IMR-90 (cell line): ENCODE measurements around the gene PITX1. TPM values are rescaled to one million over a fixed set of nuclear protein-coding genes. Genes with fewer than 3 reads are reported as not detected.

ENCODE experiments used
- ATAC-seq: fragments of 200-7000 bp; cut with Tn5 transposase; 2 replicates; pipeline ENCODE4 v1.9.1; 2020; ENCODE audit warnings: low read depth, mild to moderate bottlenecking, moderate library complexity
- BruUV-seq: library from RNA; stranded (reverse); fragments of 400-500 nt; replicated peaks from 2 replicates; lab custom pipeline; 2021; lab: Mats Ljungman, UMichigan
- CTCF ChIA-PET: fragments of 300-600 bp; formaldehyde crosslinking; extraction: SDS; loops from one replicate; lab custom pipeline; 2021; ENCODE audit warnings: antibody characterized with exemption; lab: Yijun Ruan, JAX
- POLR2A ChIA-PET: fragments of 300-600 bp; sonication (Branson Sonifier 250); formaldehyde crosslinking; loops from one replicate; lab custom pipeline; 2022; ENCODE audit warnings: antibody characterized with exemption; ENCODE audit not compliant: unreplicated experiment; lab: Charles Lee
- DNase-seq: peaks from one replicate; pipeline ENCODE4 v3.0.0; 2013
- H2AFZ ChIP-seq: replicated peaks from 2 replicates; pipeline ENCODE3; 2013; ENCODE audit warnings: low read length, mild to moderate bottlenecking; ENCODE audit not compliant: poor library complexity
- H2AK5ac ChIP-seq: 2 replicates; pipeline ENCODE4 v1.6.1; 2013; ENCODE audit warnings: low read depth, low read length, inconsistent platforms
- H2AK9ac ChIP-seq: replicated peaks from 2 replicates; pipeline ENCODE3; 2013; ENCODE audit warnings: mild to moderate bottlenecking, low read depth, low read length, moderate library complexity; ENCODE audit not compliant: poor library complexity
- H2BK120ac ChIP-seq: 2 replicates; pipeline ENCODE4 v1.6.1; 2013; ENCODE audit warnings: low read depth, low read length, inconsistent platforms
- H2BK15ac ChIP-seq: 3 replicates; pipeline ENCODE4 v1.6.1; 2013; ENCODE audit warnings: low read depth, low read length, inconsistent platforms
- H2BK20ac ChIP-seq: 2 replicates; pipeline ENCODE4 v1.6.1; 2013; ENCODE audit warnings: low read depth, mild to moderate bottlenecking, inconsistent platforms, low read length, moderate library complexity
- H2BK5ac ChIP-seq: 2 replicates; pipeline ENCODE4 v1.6.1; 2013; ENCODE audit warnings: mild to moderate bottlenecking, low read depth, low read length, inconsistent platforms; ENCODE audit not compliant: poor library complexity, severe bottlenecking
- H3K14ac ChIP-seq: replicated peaks from 2 replicates; pipeline ENCODE4 v1.6.1; 2013; ENCODE audit warnings: low read depth, low read length, inconsistent platforms
- H3K18ac ChIP-seq: 2 replicates; pipeline ENCODE4 v1.6.1; 2013; ENCODE audit warnings: low read depth, low read length, control low read depth
- H3K23ac ChIP-seq: 2 replicates; pipeline ENCODE4 v1.6.1; 2013; ENCODE audit warnings: low read depth, low read length, inconsistent platforms
- H3K27ac ChIP-seq: 2 replicates; pipeline ENCODE4 v1.5.1; 2013; ENCODE audit warnings: mild to moderate bottlenecking, control low read depth, low read length; ENCODE audit not compliant: insufficient read depth
- H3K27me3 ChIP-seq: 2 replicates; pipeline ENCODE4 v1.6.1; 2013; ENCODE audit warnings: low read length; ENCODE audit not compliant: control insufficient read depth, insufficient read depth
- H3K36me3 ChIP-seq: 2 replicates; pipeline ENCODE4 v1.6.1; 2013; ENCODE audit warnings: low read length, mixed read lengths; ENCODE audit not compliant: control insufficient read depth, insufficient read depth
- H3K4ac ChIP-seq: 2 replicates; pipeline ENCODE4 v1.6.1; 2013; ENCODE audit warnings: low read depth, low read length, inconsistent platforms
- H3K4me1 ChIP-seq: 2 replicates; pipeline ENCODE4 v1.6.1; 2013; ENCODE audit warnings: low read length, mixed read lengths; ENCODE audit not compliant: control insufficient read depth, insufficient read depth
- H3K4me2 ChIP-seq: 2 replicates; pipeline ENCODE4 v1.6.1; 2013; ENCODE audit warnings: low read depth, mild to moderate bottlenecking, control low read depth, low read length, moderate library complexity
- H3K4me3 ChIP-seq: 2 replicates; pipeline ENCODE4 v1.5.1; 2013; ENCODE audit warnings: low read depth, mild to moderate bottlenecking, control low read depth, low read length, moderate library complexity; ENCODE audit not compliant: insufficient read depth
- H3K56ac ChIP-seq: 2 replicates; pipeline ENCODE4 v1.6.1; 2013; ENCODE audit warnings: low read length, inconsistent platforms; ENCODE audit not compliant: insufficient read depth; ENCODE audit errors: extremely low read depth
- H3K79me1 ChIP-seq, 2 experiments: 2 replicates each; pipeline ENCODE4 v1.6.1; 2013; ENCODE audit warnings: low read length in 2 of 2, inconsistent platforms in 1 of 2, low read depth in 1 of 2
- H3K9ac ChIP-seq: 2 replicates; pipeline ENCODE4 v1.6.1; 2013; ENCODE audit warnings: low read depth, low read length, control low read depth
- H3K9me1 ChIP-seq: 2 replicates; pipeline ENCODE4 v1.6.1; 2013; ENCODE audit warnings: low read length, inconsistent platforms; ENCODE audit not compliant: insufficient read depth
- H3K9me3 ChIP-seq: 2 replicates; pipeline ENCODE4 v1.6.1; 2013; ENCODE audit warnings: low read length; ENCODE audit not compliant: control insufficient read depth, insufficient read depth
- H4K20me1 ChIP-seq: 2 replicates; pipeline ENCODE4 v1.6.1; 2013; ENCODE audit warnings: low read length, inconsistent platforms; ENCODE audit not compliant: insufficient read depth
- H4K5ac ChIP-seq: 2 replicates; pipeline ENCODE4 v1.6.1; 2013; ENCODE audit warnings: mild to moderate bottlenecking, low read depth, low read length, control low read depth
- H4K8ac ChIP-seq, 2 experiments: 2 replicates each; pipeline ENCODE4 v1.6.1; 2013; ENCODE audit warnings: low read depth in 2 of 2, low read length in 2 of 2, control low read depth in 1 of 2, inconsistent platforms in 1 of 2
- H4K91ac ChIP-seq: 2 replicates; pipeline ENCODE4 v1.6.1; 2013; ENCODE audit warnings: low read depth, low read length, inconsistent platforms; ENCODE audit not compliant: insufficient read depth
- BHLHE40 ChIP-seq: fragments of 150-350 bp; IDR thresholded peaks from 2 replicates; pipeline ENCODE4 v1.6.1; 2016; ENCODE audit warnings: mild to moderate bottlenecking, low read depth, low read length
- CEBPB ChIP-seq: IDR thresholded peaks from 2 replicates; pipeline ENCODE4 v1.6.1; 2012; ENCODE audit warnings: low read depth, low read length, improper control_type of control experiment
- CHD1 ChIP-seq: IDR thresholded peaks from 2 replicates; pipeline ENCODE4 v1.6.1; 2012; ENCODE audit warnings: low read depth, low read length, improper control_type of control experiment
- CTCF ChIP-seq: conservative IDR thresholded peaks from 2 replicates; pipeline ENCODE4 v1.5.1; 2012; ENCODE audit warnings: mild to moderate bottlenecking, low read depth, low read length, improper control_type of control experiment
- ELK1 ChIP-seq: fragments of 150-350 bp; IDR thresholded peaks from 2 replicates; pipeline ENCODE4 v1.6.1; 2016; ENCODE audit warnings: low read depth, mild to moderate bottlenecking, low read length, moderate library complexity, borderline replicate concordance
- FOS ChIP-seq: fragments of 150-350 bp; IDR thresholded peaks from 2 replicates; pipeline ENCODE4 v1.6.1; 2016; ENCODE audit warnings: low read depth, low read length
- MAFK ChIP-seq: IDR thresholded peaks from 2 replicates; pipeline ENCODE4 v1.6.1; 2012; ENCODE audit warnings: low read depth, low read length, improper control_type of control experiment
- MAZ ChIP-seq: IDR thresholded peaks from 2 replicates; pipeline ENCODE4 v1.6.1; 2012; ENCODE audit warnings: low read depth, mild to moderate bottlenecking, low read length, improper control_type of control experiment, moderate library complexity, borderline replicate concordance
- MXI1 ChIP-seq: IDR thresholded peaks from 2 replicates; pipeline ENCODE4 v1.6.1; 2012; ENCODE audit warnings: low read depth, mild to moderate bottlenecking, low read length, moderate library complexity, borderline replicate concordance
- NFE2L2 ChIP-seq: fragments of 150-350 bp; IDR thresholded peaks from 2 replicates; pipeline ENCODE4 v1.6.1; 2016; ENCODE audit warnings: low read depth, mild to moderate bottlenecking, low read length
- POLR2A ChIP-seq: IDR thresholded peaks from 2 replicates; pipeline ENCODE4 v1.6.1; 2012; ENCODE audit warnings: mild to moderate bottlenecking, low read depth, low read length
- RAD21 ChIP-seq: IDR thresholded peaks from 2 replicates; pipeline ENCODE4 v1.6.1; 2012; ENCODE audit warnings: low read length, improper control_type of control experiment
- RCOR1 ChIP-seq: IDR thresholded peaks from 2 replicates; pipeline ENCODE4 v1.6.1; 2012; ENCODE audit warnings: mild to moderate bottlenecking, low read length, improper control_type of control experiment; ENCODE audit not compliant: insufficient replicate concordance
- RFX5 ChIP-seq: IDR thresholded peaks from 2 replicates; pipeline ENCODE4 v1.8.0; 2012; ENCODE audit warnings: low read depth, mild to moderate bottlenecking, low read length, moderate library complexity
- SMC3 ChIP-seq: fragments of 150-350 bp; IDR thresholded peaks from 2 replicates; pipeline ENCODE4 v1.6.1; 2016; ENCODE audit warnings: low read depth, mild to moderate bottlenecking, antibody characterized with exemption, low read length, moderate library complexity
- WGBS, 2 experiments: methylation state at CpG; one replicate each; pipeline versions ENCODE4 v1.1.5 to v1.1.7; 2013; ENCODE audit warnings: missing lambda C conversion rate in 2 of 2; ENCODE audit not compliant: insufficient read length in 1 of 2; ENCODE audit errors: extremely low coverage in 2 of 2; 5-methylcytosine and 5-hydroxymethylcytosine counted together
- dilution Hi-C: fragments of 300-500 bp; cut with HindIII; formaldehyde crosslinking; loops from one replicate; pipeline ENCODE4 v1.14.3; 2018; ENCODE audit warnings: low sequenced_read_pairs; ENCODE audit not compliant: unreplicated experiment
- in situ Hi-C: fragments of 300-500 bp; cut with MboI; formaldehyde crosslinking; loops from 3 replicates; pipeline ENCODE4 v1.14.3; 2019; ENCODE audit warnings: low sequenced_read_pairs, inconsistent platforms, mixed read lengths
- intact Hi-C: fragments of 100-400 bp; cut with micrococcal nuclease; formaldehyde crosslinking; loops from 2 replicates; pipeline ENCODE4 v1.10.0; 2022
- polyA plus RNA-seq, 3 experiments: library from polyadenylated mRNA; depleted of rRNA; stranded (reverse); fragments of >200 nt; gene quantifications; 2 replicates each; pipeline ENCODE4 v1.2.3, GENCODE V29; 2012; ENCODE audit warnings: low replicate concordance in 1 of 3
- total RNA-seq: library from RNA; depleted of rRNA; stranded (reverse); fragments of >200 nt; gene quantifications from 2 replicates; pipeline ENCODE4 v1.2.3, GENCODE V29; 2012
- TF ChIP-seq, protein P1 (sequence below): fragments of 150-350 bp; IDR thresholded peaks from 2 replicates; pipeline ENCODE4 v1.6.1; 2017; ENCODE audit warnings: mild to moderate bottlenecking, antibody characterized with exemption, low read length, low read depth

PITX1 gene
- total and polyA plus RNA-seq, 2 of the 4 experiments (the other 2 are of a cell fraction): 10.4 to 29.8 TPM

DNA sequence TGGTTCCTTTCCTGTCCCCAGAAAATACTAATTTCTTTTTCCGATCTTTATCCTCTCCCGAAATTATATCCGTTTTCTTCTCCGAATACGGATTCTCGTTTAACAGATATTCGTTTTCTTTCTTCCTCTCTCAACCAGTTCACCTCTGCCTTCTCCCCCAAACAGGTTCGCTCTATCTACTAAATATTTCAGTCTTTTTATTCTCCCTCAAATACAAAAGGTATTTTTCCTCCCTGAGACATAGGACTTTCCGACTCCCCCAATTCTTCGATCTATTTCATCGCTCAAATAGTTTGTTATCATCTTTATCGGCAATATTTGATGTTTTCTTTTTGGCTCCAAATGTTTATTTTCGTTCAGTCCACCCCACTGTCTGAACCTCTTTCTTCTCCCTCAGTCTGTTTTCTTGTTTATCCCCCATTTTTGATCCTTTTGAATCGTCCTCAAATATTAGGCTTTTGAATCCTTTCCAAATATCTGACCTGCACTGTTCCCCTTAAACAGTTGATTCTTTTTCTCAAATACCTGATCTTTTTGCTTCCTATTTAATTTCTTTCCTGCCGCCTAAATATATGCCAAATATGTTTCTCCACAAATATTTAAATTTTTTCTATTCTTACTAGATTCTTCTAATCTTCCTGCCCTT lies 4.4 kb downstream of the PITX1 start:
- in situ Hi-C loops: no loop called here
- Histone ChIP-seq H3K4me3 (no peak overlapping the region), H3K36me3 (peaks cover 45% of the 10 kb centered on the region), H4K91ac (no peak overlapping the region), H3K27ac (no peak overlapping the region; the same call in 1 of the 2 replicates), H2AFZ (no peak overlapping the region), H3K9me3 (peaks cover 7% of the 10 kb centered on the region), H4K8ac (no peak overlapping the region), H3K9ac (no peak overlapping the region), H3K27me3 (no peaks in the 10 kb centered on the region), H3K4ac (no peak overlapping the region), H3K14ac (no peak overlapping the region), H3K18ac (no peak overlapping the region), H2BK120ac (no peak overlapping the region), H2BK15ac (no peak overlapping the region), H4K20me1 (peaks cover 41% of the 10 kb centered on the region), H3K4me2 (no peak overlapping the region), H2BK20ac (no peak overlapping the region), H4K5ac (no peak overlapping the region), H3K4me1 (peaks cover 22% of the 10 kb centered on the region; the same call in 1 of the 2 replicates), H3K9me1 (peaks cover 8% of the 10 kb centered on the region), H2BK5ac (no peak overlapping the region), H2AK5ac (no peak overlapping the region), H3K56ac (no peak overlapping the region), H3K23ac (no peak overlapping the region), H3K79me1 (peaks cover 8 to 49% of the 10 kb centered on the region in 2 experiments), H2AK9ac (no peak overlapping the region)
- DNase-seq: no peak
- dilution Hi-C loops: no loop called here
- POLR2A ChIA-PET: no interaction called here
- BruUV-seq: no TSS peak
- CTCF ChIA-PET: no interaction called here
- ATAC-seq: no peak
- intact Hi-C loops: loop anchor here (5.0 kb wide), 2 partner anchors 178 to 233 kb away; no protein-coding TSS in a partner anchor
- WGBS, 2 experiments: 62 to 100% methylated on average over 8 to 14 of the region's 15 CpGs
- TF ChIP-seq MXI1 (no peak), ELK1 (no peak), SMC3 (no peak), FOS (no peak), NFE2L2 (no peak), POLR2A (no peak), RFX5 (no peak), RCOR1 (no peak), CEBPB (no peak), BHLHE40 (no peak), MAFK (no peak), RAD21 (no peak), CHD1 (no peak), MAZ (no peak), CTCF (no peak)
- TF ChIP-seq, protein P1, sequence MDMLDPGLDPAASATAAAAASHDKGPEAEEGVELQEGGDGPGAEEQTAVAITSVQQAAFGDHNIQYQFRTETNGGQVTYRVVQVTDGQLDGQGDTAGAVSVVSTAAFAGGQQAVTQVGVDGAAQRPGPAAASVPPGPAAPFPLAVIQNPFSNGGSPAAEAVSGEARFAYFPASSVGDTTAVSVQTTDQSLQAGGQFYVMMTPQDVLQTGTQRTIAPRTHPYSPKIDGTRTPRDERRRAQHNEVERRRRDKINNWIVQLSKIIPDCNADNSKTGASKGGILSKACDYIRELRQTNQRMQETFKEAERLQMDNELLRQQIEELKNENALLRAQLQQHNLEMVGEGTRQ: no peak
